Measurements from ENCODE around the gene COPE. TPM values are rescaled to one million over a fixed set of nuclear protein-coding genes. Genes with fewer than 3 reads are reported as not detected.

The COPE gene
- total RNA-seq, 1 experiment from 2014 or later = 452 TPM

- no peak for DNase-seq (ENCODE audit: low spot score)
These were observed 51.4 kb downstream of the COPE start for GRCh38 chr19:18867751-18868150.

- no peak for DNase-seq (ENCODE audit: low spot score)
These were observed 52.0 kb downstream of the COPE start for GRCh38 chr19:18867199-18867598.

GRCh38 chr19:18866800-18867123, 52.4 kb downstream of the COPE start:
- no peak for DNase-seq (ENCODE audit: low spot score)

- no peak for DNase-seq (ENCODE audit: low spot score)
These were observed 53.0 kb downstream of the COPE start for GRCh38 chr19:18865973-18866799.

GRCh38 chr19:18865106-18865972, 53.8 kb downstream of the COPE start:
- no peak for DNase-seq (ENCODE audit: low spot score)

GRCh38 chr19:18863843-18864362, 55.3 kb downstream of the COPE start:
- no peak for DNase-seq (ENCODE audit: low spot score)

GRCh38 chr19:18862976-18863842, 56.0 kb downstream of the COPE start:
- DNase-seq (ENCODE audit: low spot score) = no peak

GRCh38 chr19:18861917-18862316, 57.3 kb downstream of the COPE start:
- DNase-seq (ENCODE audit: low spot score) = no peak

- no peak for DNase-seq (ENCODE audit: low spot score)
These were observed 58.0 kb downstream of the COPE start for GRCh38 chr19:18861235-18861634.

GRCh38 chr19:18860725-18861124, 58.5 kb downstream of the COPE start:
- no peak for DNase-seq (ENCODE audit: low spot score)

GRCh38 chr19:18860302-18860700, 58.9 kb downstream of the COPE start:
- no peak for DNase-seq (ENCODE audit: low spot score)

- DNase-seq (ENCODE audit: low spot score) = no peak
These were observed 59.4 kb downstream of the COPE start for GRCh38 chr19:18859676-18860301.

GRCh38 chr19:18858906-18859646, 60.1 kb downstream of the COPE start:
- no peak for DNase-seq (ENCODE audit: low spot score)

- DNase-seq (ENCODE audit: low spot score) = no peak
These were observed 62.0 kb downstream of the COPE start for GRCh38 chr19:18857223-18857622.

GRCh38 chr19:18856385-18857126, 62.6 kb downstream of the COPE start:
- DNase-seq (ENCODE audit: low spot score) = no peak

GRCh38 chr19:18855647-18856384, 63.4 kb downstream of the COPE start:
- DNase-seq (ENCODE audit: low spot score) = no peak

- no peak for DNase-seq (ENCODE audit: low spot score)
These were observed 64.2 kb downstream of the COPE start for GRCh38 chr19:18854982-18855381.

- DNase-seq (ENCODE audit: low spot score) = no peak
These were observed 65.3 kb downstream of the COPE start for GRCh38 chr19:18853755-18854427.

GRCh38 chr19:18852648-18853047, 66.5 kb downstream of the COPE start:
- DNase-seq (ENCODE audit: low spot score) = no peak
